HUES6 (cell line): ENCODE measurements around the gene PANK2.
A peak's percentile ranks its signal among the peaks of the same experiment; 100 is the strongest.
"Not testable (repeated sequence)": the region's sequence is repeated elsewhere in the genome, so short reads cannot be mapped to it uniquely, and the experiment has no call there.

ENCODE experiments used
- H3K27ac ChIP-seq: 2 replicates; pipeline ENCODE4 v1.7.0; 2013; ENCODE audit warnings: low read depth, mild to moderate bottlenecking, low read length, inconsistent platforms
- H3K27me3 ChIP-seq: 2 replicates; pipeline ENCODE4 v1.6.1; 2013; ENCODE audit warnings: low read length; ENCODE audit not compliant: control insufficient read depth, insufficient read depth
- H3K36me3 ChIP-seq: 2 replicates; pipeline ENCODE4 v1.6.1; 2013; ENCODE audit warnings: low read length; ENCODE audit not compliant: control insufficient read depth, insufficient read depth
- H3K4me1 ChIP-seq: 2 replicates; pipeline ENCODE4 v1.6.1; 2013; ENCODE audit warnings: low read length; ENCODE audit not compliant: control insufficient read depth, insufficient read depth
- H3K4me3 ChIP-seq: 2 replicates; pipeline ENCODE4 v1.5.1; 2013; ENCODE audit warnings: low read depth, low read length
- H3K9ac ChIP-seq: one replicate; pipeline ENCODE4 v1.6.1; 2013; ENCODE audit warnings: mild to moderate bottlenecking, low read length
- H3K9me3 ChIP-seq: 2 replicates; pipeline ENCODE4 v1.6.1; 2013; ENCODE audit warnings: low read depth, low read length; ENCODE audit not compliant: control insufficient read depth, insufficient read depth

PANK2 gene

GRCh38 chr20:3871550-3872265 is 17.5 kb upstream of the PANK2 start:
- H3K27ac ChIP-seq: no peak overlapping the region
- H3K9ac ChIP-seq: no peak overlapping the region
- H3K36me3 ChIP-seq: peaks cover 27% of the 10 kb centered on the region
- no peak overlapping the region for H3K4me3 ChIP-seq
- H3K27me3 ChIP-seq: no peaks in the 10 kb centered on the region
- H3K4me1 ChIP-seq: no peaks in the 10 kb centered on the region
- H3K9me3 ChIP-seq: no peaks in the 10 kb centered on the region

GRCh38 chr20:3873507-3873906 is 15.7 kb upstream of the PANK2 start:
- no peaks in the 10 kb centered on the region for H3K4me1 ChIP-seq
- peaks cover 17% of the 10 kb centered on the region for H3K36me3 ChIP-seq
- H3K27me3 ChIP-seq: no peaks in the 10 kb centered on the region
- H3K9me3 ChIP-seq: no peaks in the 10 kb centered on the region
- H3K9ac ChIP-seq: no peak overlapping the region
- no peak overlapping the region for H3K4me3 ChIP-seq
- no peak overlapping the region for H3K27ac ChIP-seq

GRCh38 chr20:3874194-3874844 is 14.9 kb upstream of the PANK2 start:
- H3K36me3 ChIP-seq: peaks cover 17% of the 10 kb centered on the region
- H3K27ac ChIP-seq: no peak overlapping the region

GRCh38 chr20:3875378-3875974 is 13.7 kb upstream of the PANK2 start:
- no peaks in the 10 kb centered on the region for H3K9me3 ChIP-seq
- H3K36me3 ChIP-seq: peaks cover 17% of the 10 kb centered on the region
- H3K27ac ChIP-seq: no peak overlapping the region
- no peaks in the 10 kb centered on the region for H3K4me1 ChIP-seq
- no peak overlapping the region for H3K9ac ChIP-seq
- H3K4me3 ChIP-seq: no peak overlapping the region
- H3K27me3 ChIP-seq: no peaks in the 10 kb centered on the region

More at GRCh38 chr20:3874194-3874844, 14.9 kb upstream of the PANK2 start:
- no peaks in the 10 kb centered on the region for H3K27me3 ChIP-seq
- no peak overlapping the region for H3K4me3 ChIP-seq
- H3K9ac ChIP-seq: no peak overlapping the region
- H3K4me1 ChIP-seq: no peaks in the 10 kb centered on the region
- H3K9me3 ChIP-seq: no peaks in the 10 kb centered on the region

- Histone ChIP-seq H3K36me3 (peaks cover 17% of the 10 kb centered on the region), H3K9ac (no peak overlapping the region)
Measured at GRCh38 chr20:3876000-3876399, 13.2 kb upstream of the PANK2 start.

GRCh38 chr20:3876676-3877075 is 12.5 kb upstream of the PANK2 start:
- H3K9ac ChIP-seq: no peak overlapping the region
- no peak overlapping the region for H3K4me3 ChIP-seq
- no peaks in the 10 kb centered on the region for H3K4me1 ChIP-seq
- no peak overlapping the region for H3K27ac ChIP-seq
- no peaks in the 10 kb centered on the region for H3K27me3 ChIP-seq
- H3K36me3 ChIP-seq: peaks cover 11% of the 10 kb centered on the region
- H3K9me3 ChIP-seq: no peaks in the 10 kb centered on the region

More at GRCh38 chr20:3876000-3876399, 13.2 kb upstream of the PANK2 start:
- H3K27ac ChIP-seq: no peak overlapping the region
- H3K27me3 ChIP-seq: no peaks in the 10 kb centered on the region
- H3K4me1 ChIP-seq: no peaks in the 10 kb centered on the region
- H3K9me3 ChIP-seq: no peaks in the 10 kb centered on the region
- no peak overlapping the region for H3K4me3 ChIP-seq

- not testable (repeated sequence) for H3K27ac ChIP-seq, H3K4me3 ChIP-seq, H3K36me3 ChIP-seq, H3K9me3 ChIP-seq, H3K4me1 ChIP-seq, H3K9ac ChIP-seq, H3K27me3 ChIP-seq
Measured at GRCh38 chr20:3878921-3879274, 10.3 kb upstream of the PANK2 start.

GRCh38 chr20:3885715-3886114 is 3.5 kb upstream of the PANK2 start:
- no peak overlapping the region for H3K9ac ChIP-seq
- no peak overlapping the region for H3K4me3 ChIP-seq
- no peak overlapping the region for H3K27ac ChIP-seq
- peaks cover 3% of the 10 kb centered on the region; the same call in 1 of the 2 replicates for H3K4me1 ChIP-seq
- H3K36me3 ChIP-seq: peaks cover 3% of the 10 kb centered on the region; the same call in 1 of the 2 replicates
- no peaks in the 10 kb centered on the region for H3K27me3 ChIP-seq
- H3K9me3 ChIP-seq: no peaks in the 10 kb centered on the region

- peaks cover 18% of the 10 kb centered on the region for H3K4me1 ChIP-seq
- H3K4me3 ChIP-seq: peak overlapping the region; percentile 91
- no peaks in the 10 kb centered on the region for H3K27me3 ChIP-seq
- H3K27ac ChIP-seq: peak overlapping the region; percentile 94; the same call in 1 of the 2 replicates
- H3K9me3 ChIP-seq: no peaks in the 10 kb centered on the region
- peaks cover 21% of the 10 kb centered on the region; the same call in 1 of the 2 replicates for H3K36me3 ChIP-seq
- peak overlapping the region; percentile 99 for H3K9ac ChIP-seq
Measured at GRCh38 chr20:3887876-3888620, 1.1 kb upstream of the PANK2 start.

GRCh38 chr20:3889489-3890397 is 556 bp downstream of the PANK2 start:
- peaks cover 22% of the 10 kb centered on the region for H3K4me1 ChIP-seq

More at GRCh38 chr20:3889489-3890397, 556 bp downstream of the PANK2 start:
- Histone ChIP-seq H3K36me3 (peaks cover 28% of the 10 kb centered on the region; the same call in 1 of the 2 replicates), H3K27me3 (no peaks in the 10 kb centered on the region), H3K9me3 (no peaks in the 10 kb centered on the region), H3K4me3 (peak overlapping the region; percentile 91), H3K9ac (peak overlapping the region; percentile 99), H3K27ac (peak overlapping the region; percentile 97)
